ENCODE measurements around the gene CNTN3.

CNTN3 gene

GRCh38 chr3:74614107-74614967 lies at the start of gene CNTN3:
TSS of gene CNTN3 (minus strand) at chr3:74614659. CDS start at chr3:74521112, 93,547 bp downstream.
- Mint-ChIP-seq H3K9me3 (peaks cover 5% of the 10 kb centered on the region), H3K27ac (no peak within 1 kb of the TSS), H3K4me1 (no peaks in the 10 kb centered on the region), H3K36me3 (no peaks in the 10 kb centered on the region), H3K27me3 (peaks cover 14% of the 10 kb centered on the region), H3K4me3 (no peak within 1 kb of the TSS)

DNA sequence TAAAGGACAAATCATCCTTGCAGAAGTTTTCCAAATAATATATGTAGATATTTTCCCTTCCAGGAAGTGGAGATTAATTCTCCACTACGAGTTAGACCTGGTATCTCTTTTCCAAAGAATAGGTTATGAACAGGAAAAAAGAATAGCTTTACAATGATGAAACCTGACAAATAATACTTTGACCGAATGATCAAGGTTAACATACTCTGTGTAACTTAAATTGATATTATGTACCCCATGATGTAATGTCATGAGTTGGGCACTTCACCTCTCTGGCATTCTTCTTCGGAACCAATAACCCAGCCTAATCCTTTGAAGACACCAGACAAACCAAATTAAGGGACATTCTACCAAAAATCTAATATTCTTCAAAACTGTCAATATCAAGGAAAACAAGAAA lies 48.7 kb upstream of the CNTN3 start:
- no peaks in the 10 kb centered on the region for H3K4me1 Mint-ChIP-seq
- H3K36me3 Mint-ChIP-seq: no peaks in the 10 kb centered on the region
- peaks cover 21% of the 10 kb centered on the region for H3K9me3 Mint-ChIP-seq
- H3K27me3 Mint-ChIP-seq: no peaks in the 10 kb centered on the region
- H3K27ac Mint-ChIP-seq: no peak overlapping the region
- H3K4me3 Mint-ChIP-seq: no peak overlapping the region

DNA sequence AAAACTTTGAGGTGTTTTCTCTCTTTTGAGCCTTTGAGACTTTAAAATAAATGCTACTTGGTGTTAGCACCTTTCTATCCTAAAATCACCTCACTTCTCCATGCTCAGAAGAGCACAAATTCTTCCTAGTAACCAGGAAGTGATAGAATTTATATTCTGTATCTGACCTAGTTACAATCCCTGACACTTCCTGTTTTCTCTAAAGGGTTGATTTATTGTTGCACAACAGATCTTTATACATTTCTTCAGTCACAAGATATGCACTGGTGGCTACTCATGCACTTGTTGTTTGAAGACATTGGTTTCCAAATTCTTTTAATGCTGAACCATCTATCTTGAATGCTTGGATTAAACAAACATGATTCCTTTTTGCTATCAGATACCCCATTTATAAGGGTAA lies 47.2 kb upstream of the CNTN3 start:
- Mint-ChIP-seq H3K27ac (no peak overlapping the region), H3K4me1 (no peaks in the 10 kb centered on the region), H3K36me3 (no peaks in the 10 kb centered on the region), H3K4me3 (no peak overlapping the region), H3K27me3 (no peaks in the 10 kb centered on the region), H3K9me3 (peaks cover 12% of the 10 kb centered on the region)

GRCh38 chr3:74651885-74652284 lies 37.4 kb upstream of the CNTN3 start:
- no peak overlapping the region for H3K27ac Mint-ChIP-seq
- H3K9me3 Mint-ChIP-seq: peaks cover 8% of the 10 kb centered on the region
- no peaks in the 10 kb centered on the region for H3K4me1 Mint-ChIP-seq
- H3K36me3 Mint-ChIP-seq: no peaks in the 10 kb centered on the region
- H3K27me3 Mint-ChIP-seq: no peaks in the 10 kb centered on the region
- H3K4me3 Mint-ChIP-seq: no peak overlapping the region

DNA sequence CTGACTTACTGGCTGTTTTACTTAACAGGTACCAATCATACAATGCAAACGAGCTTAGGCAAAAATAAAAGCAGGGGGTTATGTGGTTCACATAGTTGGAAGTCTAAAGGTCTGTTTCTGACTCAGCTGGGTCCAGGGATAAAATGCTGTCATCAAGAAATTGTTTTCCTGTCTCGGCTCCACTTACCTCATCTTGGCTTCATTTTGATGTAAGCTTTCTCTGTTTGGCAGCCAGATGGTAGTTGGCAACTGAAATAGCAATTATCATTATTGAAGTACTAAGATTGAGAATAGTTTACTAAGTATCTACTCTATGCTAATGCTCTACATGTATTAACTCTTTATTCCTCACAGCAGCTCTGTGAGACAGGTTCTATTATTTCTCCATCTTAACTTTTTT lies 36.8 kb upstream of the CNTN3 start:
- Mint-ChIP-seq H3K27me3 (no peaks in the 10 kb centered on the region), H3K27ac (no peak overlapping the region), H3K4me1 (no peaks in the 10 kb centered on the region), H3K36me3 (no peaks in the 10 kb centered on the region), H3K4me3 (no peak overlapping the region), H3K9me3 (peaks cover 8% of the 10 kb centered on the region)

DNA sequence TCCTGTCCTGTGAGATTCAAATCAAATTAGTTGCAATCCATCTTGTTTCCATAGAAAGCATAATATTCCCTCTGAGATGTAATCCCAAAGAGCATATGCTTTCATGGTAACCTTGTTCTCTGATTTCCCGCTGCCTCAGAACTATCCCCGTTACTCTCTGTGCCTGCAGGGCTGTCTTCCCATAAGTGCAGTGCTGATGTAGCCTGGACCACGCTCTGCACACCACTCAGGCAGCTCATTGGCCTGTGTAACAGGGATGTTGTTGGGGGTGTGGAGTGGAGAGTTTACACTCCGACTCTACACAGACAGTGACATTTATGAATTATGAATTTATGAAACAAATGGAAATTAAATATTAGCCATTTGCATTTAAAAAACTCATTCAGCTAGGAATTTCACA lies 33.6 kb upstream of the CNTN3 start:
- H3K27ac Mint-ChIP-seq: no peak overlapping the region

DNA sequence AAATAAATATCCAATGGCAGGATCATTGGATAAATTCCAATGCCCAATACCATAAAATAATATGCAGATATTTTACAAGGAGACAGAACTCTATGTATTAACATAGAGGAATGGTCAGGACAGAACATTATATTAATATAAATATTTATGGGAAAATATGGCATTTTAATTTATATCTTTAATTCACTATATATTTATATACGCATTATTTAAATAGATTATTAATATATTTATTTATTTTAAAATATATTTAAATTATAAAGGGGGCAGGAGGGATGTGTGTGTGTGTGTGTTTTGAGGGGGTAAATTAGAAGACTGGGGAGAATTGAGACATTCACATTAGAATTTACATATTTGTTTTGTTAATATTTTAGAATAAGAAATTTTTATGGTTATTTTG lies 31.6 kb upstream of the CNTN3 start:
- Mint-ChIP-seq H3K4me3 (no peak overlapping the region), H3K27ac (no peak overlapping the region), H3K36me3 (no peaks in the 10 kb centered on the region), H3K9me3 (peaks cover 19% of the 10 kb centered on the region), H3K27me3 (no peaks in the 10 kb centered on the region), H3K4me1 (no peaks in the 10 kb centered on the region)

More for the DNA sequence above, 33.6 kb upstream of the CNTN3 start:
- H3K36me3 Mint-ChIP-seq: no peaks in the 10 kb centered on the region
- H3K4me1 Mint-ChIP-seq: no peaks in the 10 kb centered on the region
- peaks cover 18% of the 10 kb centered on the region for H3K9me3 Mint-ChIP-seq
- H3K27me3 Mint-ChIP-seq: no peaks in the 10 kb centered on the region
- no peak overlapping the region for H3K4me3 Mint-ChIP-seq

- Mint-ChIP-seq H3K36me3 (no peaks in the 10 kb centered on the region), H3K9me3 (peaks cover 11% of the 10 kb centered on the region), H3K4me1 (no peaks in the 10 kb centered on the region), H3K27me3 (no peaks in the 10 kb centered on the region), H3K4me3 (no peak overlapping the region), H3K27ac (no peak overlapping the region)
Observed at GRCh38 chr3:74643636-74644035, 29.2 kb upstream of the CNTN3 start.

- H3K4me1 Mint-ChIP-seq: no peaks in the 10 kb centered on the region
- H3K27me3 Mint-ChIP-seq: no peaks in the 10 kb centered on the region
- no peak overlapping the region for H3K27ac Mint-ChIP-seq
- H3K4me3 Mint-ChIP-seq: no peak overlapping the region
- peaks cover 11% of the 10 kb centered on the region for H3K9me3 Mint-ChIP-seq
- no peaks in the 10 kb centered on the region for H3K36me3 Mint-ChIP-seq
Observed at GRCh38 chr3:74642876-74643275, 28.4 kb upstream of the CNTN3 start.

DNA sequence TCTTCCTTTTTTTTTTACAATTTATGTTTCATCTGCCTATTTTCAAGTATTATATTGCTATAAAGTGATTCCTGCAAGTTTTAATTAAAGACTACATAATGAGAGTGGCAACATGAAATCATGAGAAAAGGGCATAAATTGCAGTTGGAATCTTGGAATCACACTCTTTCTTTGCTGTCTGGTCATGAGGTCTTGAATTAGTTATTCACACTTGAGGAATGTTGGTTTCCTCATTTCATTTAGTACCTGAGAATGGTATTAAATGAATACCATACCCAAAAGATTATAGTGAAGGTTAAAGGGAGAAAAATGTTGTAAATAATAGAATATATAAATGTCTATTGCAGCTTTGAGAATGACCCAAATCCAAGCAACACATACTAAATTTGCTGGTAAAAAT lies 25.8 kb upstream of the CNTN3 start:
- H3K27ac Mint-ChIP-seq: no peak overlapping the region
- peaks cover 11% of the 10 kb centered on the region for H3K9me3 Mint-ChIP-seq
- H3K4me1 Mint-ChIP-seq: no peaks in the 10 kb centered on the region

DNA sequence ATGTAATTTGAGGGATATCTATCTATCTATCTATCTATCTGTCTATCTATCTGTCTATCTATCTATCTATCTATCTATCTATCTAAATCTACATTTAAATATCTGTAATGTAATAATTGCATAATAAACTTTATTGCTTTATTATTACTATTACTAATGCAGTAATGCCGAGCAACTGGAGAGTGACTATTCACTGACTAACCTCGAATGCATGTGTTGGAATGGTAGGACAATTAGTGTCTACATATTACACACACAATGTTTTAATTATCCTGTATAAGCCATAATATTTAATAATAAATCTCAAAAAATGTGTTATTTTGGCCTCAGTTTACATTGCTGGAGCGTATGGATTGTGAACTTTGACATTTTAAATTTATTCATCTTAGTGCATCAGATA lies 25.2 kb upstream of the CNTN3 start:
- no peaks in the 10 kb centered on the region for H3K4me1 Mint-ChIP-seq
- no peaks in the 10 kb centered on the region for H3K27me3 Mint-ChIP-seq
- no peak overlapping the region for H3K4me3 Mint-ChIP-seq
- no peaks in the 10 kb centered on the region for H3K36me3 Mint-ChIP-seq
- no peak overlapping the region for H3K27ac Mint-ChIP-seq
- H3K9me3 Mint-ChIP-seq: peaks cover 11% of the 10 kb centered on the region

More for the DNA sequence above, 25.8 kb upstream of the CNTN3 start:
- H3K27me3 Mint-ChIP-seq: no peaks in the 10 kb centered on the region
- no peaks in the 10 kb centered on the region for H3K36me3 Mint-ChIP-seq
- H3K4me3 Mint-ChIP-seq: no peak overlapping the region

DNA sequence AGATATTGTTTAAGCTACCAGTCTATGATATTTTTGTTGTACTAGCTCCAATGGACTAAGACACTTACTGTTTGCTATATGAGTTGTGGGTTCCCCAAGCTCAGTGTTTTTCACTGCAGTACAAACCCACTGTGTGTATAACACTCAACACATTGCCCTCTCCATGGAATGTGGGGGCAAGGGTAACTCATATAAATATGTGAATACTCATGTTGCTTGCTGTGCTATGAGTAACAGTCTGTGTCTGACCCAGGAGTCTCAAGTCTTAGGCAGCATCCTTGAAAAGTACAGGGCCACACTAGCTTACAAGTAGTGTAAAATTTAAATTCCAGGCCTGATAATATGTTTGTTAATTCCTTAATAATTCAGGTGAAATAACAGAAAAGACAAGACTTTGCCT lies 22.5 kb upstream of the CNTN3 start:
- peaks cover 7% of the 10 kb centered on the region for H3K9me3 Mint-ChIP-seq
- no peaks in the 10 kb centered on the region for H3K4me1 Mint-ChIP-seq
- H3K27ac Mint-ChIP-seq: no peak overlapping the region
- no peaks in the 10 kb centered on the region for H3K27me3 Mint-ChIP-seq
- no peaks in the 10 kb centered on the region for H3K36me3 Mint-ChIP-seq
- no peak overlapping the region for H3K4me3 Mint-ChIP-seq

GRCh38 chr3:74633021-74633420 lies 18.6 kb upstream of the CNTN3 start:
- Mint-ChIP-seq H3K4me3 (no peak overlapping the region), H3K36me3 (no peaks in the 10 kb centered on the region), H3K27me3 (no peaks in the 10 kb centered on the region), H3K4me1 (no peaks in the 10 kb centered on the region), H3K27ac (no peak overlapping the region), H3K9me3 (peaks cover 7% of the 10 kb centered on the region)

GRCh38 chr3:74631351-74632140 lies 17.1 kb upstream of the CNTN3 start:
- Mint-ChIP-seq H3K4me3 (no peak overlapping the region), H3K36me3 (no peaks in the 10 kb centered on the region), H3K4me1 (no peaks in the 10 kb centered on the region), H3K27ac (no peak overlapping the region), H3K9me3 (peaks cover 7% of the 10 kb centered on the region), H3K27me3 (no peaks in the 10 kb centered on the region)

- peaks cover 7% of the 10 kb centered on the region for H3K9me3 Mint-ChIP-seq
- H3K36me3 Mint-ChIP-seq: no peaks in the 10 kb centered on the region
- no peak overlapping the region for H3K4me3 Mint-ChIP-seq
- no peaks in the 10 kb centered on the region for H3K27me3 Mint-ChIP-seq
- no peak overlapping the region for H3K27ac Mint-ChIP-seq
- no peaks in the 10 kb centered on the region for H3K4me1 Mint-ChIP-seq
Observed at GRCh38 chr3:74630602-74631001, 16.1 kb upstream of the CNTN3 start.

DNA sequence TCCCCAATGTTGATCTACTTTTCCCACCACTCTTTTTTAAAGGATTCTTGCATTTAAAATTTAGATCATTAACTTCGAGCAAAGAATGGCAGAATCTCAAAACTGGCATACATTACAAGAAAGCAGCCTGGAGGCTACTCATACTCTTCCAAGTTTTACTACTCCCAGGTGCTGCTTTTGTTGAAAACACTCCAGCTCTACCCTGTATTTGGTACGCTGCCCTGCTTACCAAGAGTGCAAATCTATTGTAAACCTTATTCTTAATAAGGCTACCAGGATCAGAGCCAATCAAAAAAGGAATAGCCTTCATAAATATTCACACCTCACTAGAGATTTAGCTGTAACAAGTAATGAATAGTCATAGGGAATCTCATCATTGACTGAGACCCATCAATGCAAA lies 11.6 kb upstream of the CNTN3 start:
- H3K4me1 Mint-ChIP-seq: no peaks in the 10 kb centered on the region
- H3K27me3 Mint-ChIP-seq: no peaks in the 10 kb centered on the region
- H3K27ac Mint-ChIP-seq: no peak overlapping the region
- no peaks in the 10 kb centered on the region for H3K36me3 Mint-ChIP-seq
- peaks cover 6% of the 10 kb centered on the region for H3K9me3 Mint-ChIP-seq
- no peak overlapping the region for H3K4me3 Mint-ChIP-seq

All from activated naive CD4-positive, alpha-beta T cell treated with anti-CD3 and anti-CD28 coated beads, Interleukin-2, amount 50 U/mL, for 24 hours (primary cell).